GM19193 (cell line): ENCODE data around the gene EMX2.

Experiments used
- POLR2A ChIP-seq: IDR thresholded peaks from 4 replicates; pipeline ENCODE4 v1.6.1; 2011; ENCODE audit not compliant: insufficient read depth, insufficient read length; ENCODE audit errors: extremely low read depth

EMX2 gene

DNA sequence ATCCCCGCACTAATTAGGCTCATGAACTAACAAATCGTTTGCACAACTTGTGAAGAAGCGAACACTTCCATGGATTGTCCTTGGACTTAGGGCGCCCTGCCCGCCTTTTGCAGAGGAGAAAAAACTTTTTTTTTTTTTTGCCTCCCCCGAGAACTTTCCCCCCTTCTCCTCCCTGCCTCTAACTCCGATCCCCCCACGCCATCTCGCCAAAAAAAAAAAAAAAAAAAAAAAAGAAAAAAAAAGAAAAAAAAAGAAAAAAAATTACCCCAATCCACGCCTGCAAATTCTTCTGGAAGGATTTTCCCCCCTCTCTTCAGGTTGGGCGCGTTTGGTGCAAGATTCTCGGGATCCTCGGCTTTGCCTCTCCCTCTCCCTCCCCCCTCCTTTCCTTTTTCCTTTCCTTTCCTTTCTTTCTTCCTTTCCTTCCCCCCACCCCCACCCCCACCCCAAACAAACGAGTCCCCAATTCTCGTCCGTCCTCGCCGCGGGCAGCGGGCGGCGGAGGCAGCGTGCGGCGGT is at the start of gene EMX2:
Gene EMX2 (plus strand): TSS at position 41 of the 519 bp plus-strand sequence. CDS start 522 bp downstream, outside the sequence.
- no peak for TF ChIP-seq POLR2A

- no peak for TF ChIP-seq POLR2A
Measured at GRCh38 chr10:117496031-117496430, 46.5 kb upstream of the EMX2 start.

GRCh38 chr10:117496616-117497028 is 45.9 kb upstream of the EMX2 start:
- TF ChIP-seq POLR2A, result no peak

- TF ChIP-seq POLR2A, result no peak
Measured at GRCh38 chr10:117497736-117498135, 44.8 kb upstream of the EMX2 start.

- TF ChIP-seq POLR2A, result no peak
Measured at GRCh38 chr10:117499248-117500105, 43.1 kb upstream of the EMX2 start.

DNA sequence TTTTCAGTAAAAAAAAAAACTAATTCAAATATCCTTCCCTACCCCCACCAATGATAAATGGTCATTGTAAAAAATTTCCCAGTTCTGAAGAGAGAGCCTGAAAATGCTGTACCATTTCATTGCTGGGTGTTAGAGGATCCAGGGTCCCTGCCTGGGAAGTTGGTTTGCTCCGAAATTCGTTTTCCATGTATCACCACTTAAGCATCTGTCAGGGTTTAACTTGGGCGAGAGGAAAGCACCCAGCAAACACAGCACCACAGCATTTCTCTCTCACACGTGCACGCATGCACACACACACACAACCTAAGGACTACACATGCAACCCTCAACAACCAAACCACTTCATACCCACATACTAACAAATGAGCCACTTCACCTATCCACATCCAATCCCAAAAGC is 42.1 kb upstream of the EMX2 start:
- TF ChIP-seq POLR2A, result no peak

- TF ChIP-seq POLR2A, result no peak
Measured at GRCh38 chr10:117501460-117502035, 41.0 kb upstream of the EMX2 start.

DNA sequence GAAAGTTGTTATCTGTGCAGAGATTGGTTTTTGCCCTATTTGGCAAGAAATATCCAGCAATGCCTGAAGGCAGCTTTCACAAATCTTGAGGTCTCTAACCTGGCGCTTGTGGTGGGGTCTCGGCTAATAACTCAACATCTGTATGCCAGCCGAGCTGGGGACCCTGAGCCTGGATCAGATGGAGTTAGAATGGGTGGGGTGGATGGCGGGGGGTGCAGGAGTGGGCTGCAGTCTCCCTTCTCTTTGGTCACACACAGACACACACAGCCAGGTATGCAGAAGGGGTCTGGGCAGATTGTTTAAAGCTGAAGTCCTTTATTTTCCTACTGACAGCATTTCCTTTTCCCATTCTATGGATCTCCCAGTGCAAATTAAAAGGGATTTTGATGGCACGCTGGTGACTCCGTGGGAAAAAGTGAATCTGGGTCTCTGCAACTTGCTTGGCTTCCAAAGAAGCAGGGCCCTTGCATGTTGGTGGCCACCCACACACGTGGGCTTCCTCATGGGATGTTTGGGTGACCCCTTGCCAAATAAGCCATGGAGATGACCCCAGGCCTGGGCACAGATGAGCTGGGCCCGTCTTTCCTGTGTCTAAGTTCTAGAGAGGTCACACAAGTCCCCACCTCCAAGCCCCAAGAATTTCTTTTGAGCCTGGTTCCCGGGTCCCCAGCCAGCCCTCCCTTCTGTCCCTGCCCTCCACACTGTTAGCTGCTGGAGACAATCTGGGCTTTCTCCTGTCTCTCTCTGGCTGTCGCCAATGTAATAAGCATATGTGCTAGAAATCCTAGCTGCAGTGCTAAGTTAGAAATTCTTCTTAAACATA is 39.9 kb upstream of the EMX2 start:
- no peak for TF ChIP-seq POLR2A

GRCh38 chr10:117503244-117504205 is 39.0 kb upstream of the EMX2 start:
- no peak for TF ChIP-seq POLR2A

GRCh38 chr10:117504562-117504961 is 38.0 kb upstream of the EMX2 start:
- no peak for TF ChIP-seq POLR2A

GRCh38 chr10:117509573-117509972 is 33.0 kb upstream of the EMX2 start:
- no peak for TF ChIP-seq POLR2A

- no peak for TF ChIP-seq POLR2A
Measured at GRCh38 chr10:117511601-117512390, 30.8 kb upstream of the EMX2 start.

- TF ChIP-seq POLR2A, result no peak
Measured at GRCh38 chr10:117514971-117515370, 27.6 kb upstream of the EMX2 start.
